ENCODE data around the gene OTULIN. TPM values are rescaled to one million over a fixed set of nuclear protein-coding genes. Genes with fewer than 3 reads are reported as not detected.

Gene OTULIN
- total and polyA plus RNA-seq, 2 of the 4 experiments (the other 2 are of a cell fraction), result 6.9 to 19.5 TPM

DNA sequence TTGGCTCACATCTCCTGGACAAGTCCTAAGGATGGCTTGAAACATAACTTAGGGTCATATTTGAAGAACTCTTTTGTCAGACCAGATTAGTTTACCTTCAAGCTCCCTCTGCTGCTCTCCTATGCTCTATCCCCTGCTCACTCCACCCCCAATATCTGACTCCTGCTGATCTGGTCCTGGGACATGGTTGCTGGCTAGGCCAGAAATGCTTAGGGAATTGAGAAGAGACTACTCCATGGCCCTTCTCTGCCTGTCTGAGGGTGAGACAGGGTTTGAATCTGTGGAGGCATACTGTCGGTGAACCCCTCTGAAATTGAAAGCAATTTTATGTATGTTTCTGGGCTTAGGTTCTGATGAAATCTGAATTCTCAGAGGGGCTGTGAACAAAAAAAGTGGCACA, 3.3 kb downstream of the OTULIN start:
- H4K5ac ChIP-seq (ENCODE audit: low read depth, low read length), result no peak overlapping the region
- no peak overlapping the region for H2AFZ ChIP-seq (replicated peaks; ENCODE audit: low read length, poor library complexity)
- H3K23ac ChIP-seq (ENCODE audit: low read depth, low read length), result no peak overlapping the region
- H3K4me3 ChIP-seq (ENCODE audit: insufficient read depth, low read depth, low read length), result no peak overlapping the region
- intact Hi-C loops (cut with micrococcal nuclease) (no loop called here), dilution Hi-C loops (cut with HindIII; ENCODE audit: low sequenced_read_pairs, unreplicated experiment) (no loop called here), in situ Hi-C loops (cut with MboI; ENCODE audit: low sequenced_read_pairs) (loop anchor here (25.0 kb wide), 2 partner anchors 555 to 680 kb away; no protein-coding TSS in a partner anchor)
- no peaks in the 10 kb centered on the region; the same call in 1 of the 2 replicates for H3K36me3 ChIP-seq (ENCODE audit: control insufficient read depth, insufficient read depth, low read length)
- H3K56ac ChIP-seq (ENCODE audit: extremely low read depth, insufficient read depth, low read length), result no peak overlapping the region
- peaks cover 37 to 74% of the 10 kb centered on the region in 2 experiments for H3K79me1 ChIP-seq (ENCODE audit: low read depth in 1 of 2, low read length in 2 of 2)
- TF ChIP-seq CEBPB (IDR thresholded peaks at IDR 0.05; ENCODE audit: low read depth, low read length) (no peak), MAFK (IDR thresholded peaks at IDR 0.05; ENCODE audit: low read depth, low read length) (no peak), FOS (IDR thresholded peaks at IDR 0.05; ENCODE audit: low read depth, low read length) (no peak), RFX5 (IDR thresholded peaks at IDR 0.05; ENCODE audit: low read depth, low read length) (no peak), NFE2L2 (IDR thresholded peaks at IDR 0.05; ENCODE audit: low read depth, low read length) (no peak), SMC3 (IDR thresholded peaks at IDR 0.05; ENCODE audit: low read depth, low read length) (no peak)
- TF ChIP-seq, protein P1, sequence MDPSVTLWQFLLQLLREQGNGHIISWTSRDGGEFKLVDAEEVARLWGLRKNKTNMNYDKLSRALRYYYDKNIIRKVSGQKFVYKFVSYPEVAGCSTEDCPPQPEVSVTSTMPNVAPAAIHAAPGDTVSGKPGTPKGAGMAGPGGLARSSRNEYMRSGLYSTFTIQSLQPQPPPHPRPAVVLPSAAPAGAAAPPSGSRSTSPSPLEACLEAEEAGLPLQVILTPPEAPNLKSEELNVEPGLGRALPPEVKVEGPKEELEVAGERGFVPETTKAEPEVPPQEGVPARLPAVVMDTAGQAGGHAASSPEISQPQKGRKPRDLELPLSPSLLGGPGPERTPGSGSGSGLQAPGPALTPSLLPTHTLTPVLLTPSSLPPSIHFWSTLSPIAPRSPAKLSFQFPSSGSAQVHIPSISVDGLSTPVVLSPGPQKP (IDR thresholded peaks at IDR 0.05; ENCODE audit: borderline replicate concordance, low read depth, low read length), result no peak
- DNase-seq, result no peak
- no peak overlapping the region for H3K4me2 ChIP-seq (ENCODE audit: low read depth, low read length)
- H3K27ac ChIP-seq (ENCODE audit: insufficient read depth, low read length), result no peak overlapping the region
- ChIA-PET CTCF (no interaction called here), POLR2A (ENCODE audit: unreplicated experiment) (no interaction called here)
- H2AK5ac ChIP-seq (ENCODE audit: low read depth, low read length), result no peak overlapping the region
- H2AK9ac ChIP-seq (replicated peaks; ENCODE audit: low read depth, low read length, poor library complexity), result no peak overlapping the region
- H4K91ac ChIP-seq (ENCODE audit: insufficient read depth, low read depth, low read length), result no peak overlapping the region
- no peak overlapping the region for H2BK120ac ChIP-seq (ENCODE audit: low read depth, low read length)
- no CpG with 5 or more reads among the region's 1 CpG for WGBS, 2 experiments (ENCODE audit: extremely low coverage in 2 of 2, insufficient read length in 1 of 2)
- peaks cover 58% of the 10 kb centered on the region for H4K20me1 ChIP-seq (ENCODE audit: insufficient read depth, low read length)
- no peak overlapping the region for H2BK20ac ChIP-seq (ENCODE audit: low read depth, low read length)
- ATAC-seq (ENCODE audit: low read depth), result no peak
- peaks cover 15% of the 10 kb centered on the region for H3K4me1 ChIP-seq (ENCODE audit: control insufficient read depth, insufficient read depth, low read length)
- H3K4ac ChIP-seq (ENCODE audit: low read depth, low read length), result no peak overlapping the region
- no peak overlapping the region for H3K9ac ChIP-seq (ENCODE audit: low read depth, low read length)
- H4K8ac ChIP-seq (ENCODE audit: low read depth in 2 of 2, low read length in 2 of 2), result no peak overlapping the region
- no peak overlapping the region for H2BK5ac ChIP-seq (ENCODE audit: low read depth, low read length, poor library complexity, severe bottlenecking)
- H2BK15ac ChIP-seq (ENCODE audit: low read depth, low read length), result no peak overlapping the region
- H3K18ac ChIP-seq (ENCODE audit: low read depth, low read length), result no peak overlapping the region
- no TSS peak for BruUV-seq (replicated peaks)
- no peaks in the 10 kb centered on the region for H3K9me3 ChIP-seq (ENCODE audit: control insufficient read depth, insufficient read depth, low read length)
- H3K27me3 ChIP-seq (ENCODE audit: control insufficient read depth, insufficient read depth, low read length), result no peaks in the 10 kb centered on the region
- peaks cover 19% of the 10 kb centered on the region; the same call in 1 of the 2 replicates for H3K9me1 ChIP-seq (ENCODE audit: insufficient read depth, low read length)
- no peak overlapping the region for H3K14ac ChIP-seq (replicated peaks; ENCODE audit: low read depth, low read length)

Data from IMR-90 (cell line).